DMS53 treated with DMSO at 0.1 percent for 48 hours (cell line): ENCODE results near the gene HERC6.
A peak's percentile ranks its signal among the peaks of the same experiment; 100 is the strongest.
"Not testable (repeated sequence)": the region's sequence is repeated elsewhere in the genome, so short reads cannot be mapped to it uniquely, and the experiment has no call there.

Source experiments
- DNase-seq: peaks from one replicate; lab custom pipeline; 2025; ENCODE audit not compliant: unreplicated experiment; lab: John Stamatoyannopoulos, UW

HERC6 gene

GRCh38 chr4:88446124-88446523, 67.5 kb downstream of the HERC6 start:
- no peak for DNase-seq

- no peak for DNase-seq
Measured at GRCh38 chr4:88447371-88448095, 68.9 kb downstream of the HERC6 start.

- not testable (repeated sequence) for DNase-seq
Measured at GRCh38 chr4:88448211-88448765, 69.6 kb downstream of the HERC6 start.

GRCh38 chr4:88448889-88449288, 70.2 kb downstream of the HERC6 start:
- no peak for DNase-seq

- DNase-seq, result no peak
Measured at GRCh38 chr4:88449290-88449689, 70.6 kb downstream of the HERC6 start.

GRCh38 chr4:88451205-88451604, 72.6 kb downstream of the HERC6 start:
- DNase-seq, result no peak

- DNase-seq, result no peak
Measured at GRCh38 chr4:88452912-88453311, 74.3 kb downstream of the HERC6 start.

GRCh38 chr4:88456670-88457306, 78.1 kb downstream of the HERC6 start, which contains the start of gene HERC5:
HERC5 (plus strand) TSS chr4:88457119; CDS start chr4:88457270, 151 bp downstream.
- DNase-seq, result peak; percentile 83

GRCh38 chr4:88457307-88458103, 78.9 kb downstream of the HERC6 start:
- peak; percentile 49 for DNase-seq

- DNase-seq, result no peak
Measured at GRCh38 chr4:88458104-88458740, 79.6 kb downstream of the HERC6 start.

- no peak for DNase-seq
Measured at GRCh38 chr4:88465653-88466192, 87.1 kb downstream of the HERC6 start.

GRCh38 chr4:88467392-88467791, 88.7 kb downstream of the HERC6 start:
- no peak for DNase-seq

GRCh38 chr4:88477229-88477860, 98.7 kb downstream of the HERC6 start:
- no peak for DNase-seq

GRCh38 chr4:88478247-88478646, 99.6 kb downstream of the HERC6 start:
- DNase-seq, result no peak

GRCh38 chr4:88481537-88481936, 102.9 kb downstream of the HERC6 start:
- no peak for DNase-seq

- DNase-seq, result no peak
Measured at GRCh38 chr4:88489100-88489761, 110.6 kb downstream of the HERC6 start.
